ENCODE data around the gene WDR37. TPM values are rescaled to one million over a fixed set of nuclear protein-coding genes. Genes with fewer than 3 reads are reported as not detected.
"Not testable (repeated sequence)": the region's sequence is repeated elsewhere in the genome, so short reads cannot be mapped to it uniquely, and the experiment has no call there.

Gene WDR37
- total RNA-seq, 1 experiment from 2014 or later: 20.6 TPM

DNA sequence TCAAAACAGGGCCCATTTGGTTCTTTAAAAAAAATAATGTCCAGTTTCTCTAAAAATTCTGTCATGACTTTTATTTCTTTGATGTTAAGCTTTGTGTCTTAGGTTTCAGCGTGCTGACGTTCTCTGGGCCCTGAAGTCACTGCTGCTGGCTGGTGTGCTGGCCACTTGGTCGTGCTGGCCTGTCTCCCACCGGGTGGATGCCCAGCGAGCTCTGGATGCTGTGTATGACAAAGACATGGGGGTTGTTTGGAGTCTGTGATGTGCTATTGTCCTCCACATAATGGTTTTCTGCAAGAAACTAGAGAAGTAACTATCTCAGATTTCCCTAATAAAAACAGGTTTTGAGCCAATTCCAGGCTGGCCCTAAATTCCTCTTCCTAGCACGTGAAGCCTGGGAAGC lies 21.0 kb upstream of the WDR37 start:
- no TSS peak for BruUV-seq (replicated peaks)
- Mint-ChIP-seq H3K9me3 (ENCODE audit: unreplicated experiment) (no peaks in the 10 kb centered on the region), H3K27me3 (ENCODE audit: insufficient read depth, unreplicated experiment) (no peaks in the 10 kb centered on the region), H3K27ac (ENCODE audit: unreplicated experiment) (no peak overlapping the region), H3K4me3 (ENCODE audit: unreplicated experiment) (no peak overlapping the region), H3K36me3 (ENCODE audit: insufficient read depth, unreplicated experiment) (peaks cover 24% of the 10 kb centered on the region), H3K4me1 (ENCODE audit: low read depth, unreplicated experiment) (peaks cover 4% of the 10 kb centered on the region)
- Histone ChIP-seq H3K27me3 (replicated peaks; ENCODE audit: control insufficient read depth, insufficient read depth, low read length) (no peaks in the 10 kb centered on the region), H3K4me1 (peaks cover 7% of the 10 kb centered on the region), H3K4me3 (ENCODE audit: low read depth, low read length) (no peak overlapping the region), H3K9me3 (no peaks in the 10 kb centered on the region), H3K36me3 (ENCODE audit: control insufficient read depth, insufficient read depth, low read length) (no peaks in the 10 kb centered on the region; the same call in 1 of the 2 replicates)
- no peak for DNase-seq
- TF ChIP-seq CTCF (IDR thresholded peaks at IDR 0.05; ENCODE audit: insufficient read depth in 1 of 2, low read depth in 1 of 2, low read length in 1 of 2, severe bottlenecking in 1 of 2, unreplicated experiment in 1 of 2): no peak
- ChIA-PET POLR2A (interaction anchor here (1.6 kb wide), 1 partner anchor 14 kb away, joined by 9 read pairs; the partner anchor contains the start of gene IDI1), CTCF (no interaction called here)
- intact Hi-C loops (cut with micrococcal nuclease; ENCODE audit: unreplicated experiment): no loop called here

- BruUV-seq (replicated peaks): no TSS peak
- H3K4me1 Mint-ChIP-seq (ENCODE audit: low read depth, unreplicated experiment): peaks cover 6% of the 10 kb centered on the region
- Histone ChIP-seq H3K9me3 (no peaks in the 10 kb centered on the region), H3K4me1 (peaks cover 9% of the 10 kb centered on the region), H3K4me3 (ENCODE audit: low read depth, low read length) (no peak overlapping the region), H3K36me3 (ENCODE audit: control insufficient read depth, insufficient read depth, low read length) (no peaks in the 10 kb centered on the region; the same call in 1 of the 2 replicates), H3K27me3 (replicated peaks; ENCODE audit: control insufficient read depth, insufficient read depth, low read length) (no peaks in the 10 kb centered on the region)
- TF ChIP-seq CTCF (IDR thresholded peaks at IDR 0.05; ENCODE audit: insufficient read depth in 1 of 2, low read depth in 1 of 2, low read length in 1 of 2, severe bottlenecking in 1 of 2, unreplicated experiment in 1 of 2): no peak
- no peaks in the 10 kb centered on the region for H3K27me3 Mint-ChIP-seq (ENCODE audit: insufficient read depth, unreplicated experiment)
- H3K9me3 Mint-ChIP-seq (ENCODE audit: unreplicated experiment): no peaks in the 10 kb centered on the region
- H3K27ac Mint-ChIP-seq (ENCODE audit: unreplicated experiment): no peak overlapping the region
- no peak for DNase-seq
- ChIA-PET CTCF (interaction anchor here (0.5 kb wide), 1 partner anchor 73 kb away, joined by 3 read pairs; no protein-coding TSS in a partner anchor), POLR2A (interaction anchor here (1.4 kb wide), 1 partner anchor 13 kb away, joined by 3 read pairs; the partner anchor contains the start of gene IDI1)
- H3K4me3 Mint-ChIP-seq (ENCODE audit: unreplicated experiment): no peak overlapping the region
- intact Hi-C loops (cut with micrococcal nuclease; ENCODE audit: unreplicated experiment): no loop called here
- peaks cover 36% of the 10 kb centered on the region for H3K36me3 Mint-ChIP-seq (ENCODE audit: insufficient read depth, unreplicated experiment)
Observed at GRCh38 chr10:1036341-1036791, 19.8 kb upstream of the WDR37 start.

- TF ChIP-seq CTCF (IDR thresholded peaks at IDR 0.05; ENCODE audit: insufficient read depth in 1 of 2, low read depth in 1 of 2, low read length in 1 of 2, severe bottlenecking in 1 of 2, unreplicated experiment in 1 of 2): no peak
- Mint-ChIP-seq H3K9me3 (ENCODE audit: unreplicated experiment) (no peaks in the 10 kb centered on the region), H3K36me3 (ENCODE audit: insufficient read depth, unreplicated experiment) (peaks cover 43% of the 10 kb centered on the region), H3K27ac (ENCODE audit: unreplicated experiment) (no peak overlapping the region), H3K4me3 (ENCODE audit: unreplicated experiment) (no peak overlapping the region), H3K4me1 (ENCODE audit: low read depth, unreplicated experiment) (peaks cover 6% of the 10 kb centered on the region), H3K27me3 (ENCODE audit: insufficient read depth, unreplicated experiment) (no peaks in the 10 kb centered on the region)
- no peaks in the 10 kb centered on the region; the same call in 1 of the 2 replicates for H3K36me3 ChIP-seq (ENCODE audit: control insufficient read depth, insufficient read depth, low read length)
- no peaks in the 10 kb centered on the region for H3K27me3 ChIP-seq (replicated peaks; ENCODE audit: control insufficient read depth, insufficient read depth, low read length)
- BruUV-seq (replicated peaks): no TSS peak
- intact Hi-C loops (cut with micrococcal nuclease; ENCODE audit: unreplicated experiment): no loop called here
- ChIA-PET POLR2A (interaction anchor here (1.4 kb wide), 1 partner anchor 12 kb away, joined by 3 read pairs; the partner anchor contains the start of gene IDI1), CTCF (interaction anchor here (0.6 to 0.7 kb wide), 2 partner anchors 279 to 357 kb away, joined by 3 read pairs; no protein-coding TSS in a partner anchor)
- no peak for DNase-seq
- no peak overlapping the region for H3K4me3 ChIP-seq (ENCODE audit: low read depth, low read length)
- H3K4me1 ChIP-seq: peaks cover 9% of the 10 kb centered on the region
- no peaks in the 10 kb centered on the region for H3K9me3 ChIP-seq
Observed at GRCh38 chr10:1037098-1037497, 19.1 kb upstream of the WDR37 start.

DNA sequence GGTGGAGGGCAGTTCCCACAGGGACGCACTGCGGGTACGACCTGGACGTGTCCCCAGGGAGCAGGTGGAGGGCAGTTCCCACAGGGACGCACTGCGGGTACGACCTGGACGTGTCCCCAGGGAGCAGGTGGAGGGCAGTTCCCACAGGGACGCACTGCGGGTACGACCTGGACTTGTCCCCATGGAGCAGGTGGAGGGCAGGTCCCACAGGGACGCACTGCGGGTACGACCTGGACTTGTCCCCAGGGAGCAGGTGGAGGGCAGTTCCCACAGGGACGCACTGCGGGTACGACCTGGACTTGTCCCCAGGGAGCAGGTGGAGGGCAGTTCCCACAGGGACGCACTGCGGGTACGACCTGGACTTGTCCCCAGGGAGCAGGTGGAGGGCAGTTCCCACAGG lies 17.4 kb upstream of the WDR37 start:
- H3K36me3 Mint-ChIP-seq (ENCODE audit: insufficient read depth, unreplicated experiment): peaks cover 60% of the 10 kb centered on the region

More for the DNA sequence above, 17.4 kb upstream of the WDR37 start:
- BruUV-seq (replicated peaks); H3K4me1 Mint-ChIP-seq (ENCODE audit: low read depth, unreplicated experiment); DNase-seq; H3K27me3 Mint-ChIP-seq (ENCODE audit: insufficient read depth, unreplicated experiment); H3K27ac Mint-ChIP-seq (ENCODE audit: unreplicated experiment); H3K9me3 Mint-ChIP-seq (ENCODE audit: unreplicated experiment); H3K4me3 ChIP-seq (ENCODE audit: low read depth, low read length); H3K4me3 Mint-ChIP-seq (ENCODE audit: unreplicated experiment); H3K27me3 ChIP-seq (replicated peaks; ENCODE audit: control insufficient read depth, insufficient read depth, low read length); H3K9me3 ChIP-seq; H3K4me1 ChIP-seq; intact Hi-C loops (cut with micrococcal nuclease; ENCODE audit: unreplicated experiment); H3K36me3 ChIP-seq (ENCODE audit: control insufficient read depth, insufficient read depth, low read length): not testable (repeated sequence)
- ChIA-PET POLR2A (interaction anchor here (1.2 kb wide), 1 partner anchor 10 kb away, joined by 4 read pairs; the partner anchor contains the start of gene IDI1), CTCF (interaction anchor here (0.6 kb wide), 1 partner anchor 191 kb away, joined by 3 read pairs; no protein-coding TSS in a partner anchor)
